ENCODE results near the gene TSHB.
A peak's percentile ranks its signal among the peaks of the same experiment; 100 is the strongest.

Gene TSHB

DNA sequence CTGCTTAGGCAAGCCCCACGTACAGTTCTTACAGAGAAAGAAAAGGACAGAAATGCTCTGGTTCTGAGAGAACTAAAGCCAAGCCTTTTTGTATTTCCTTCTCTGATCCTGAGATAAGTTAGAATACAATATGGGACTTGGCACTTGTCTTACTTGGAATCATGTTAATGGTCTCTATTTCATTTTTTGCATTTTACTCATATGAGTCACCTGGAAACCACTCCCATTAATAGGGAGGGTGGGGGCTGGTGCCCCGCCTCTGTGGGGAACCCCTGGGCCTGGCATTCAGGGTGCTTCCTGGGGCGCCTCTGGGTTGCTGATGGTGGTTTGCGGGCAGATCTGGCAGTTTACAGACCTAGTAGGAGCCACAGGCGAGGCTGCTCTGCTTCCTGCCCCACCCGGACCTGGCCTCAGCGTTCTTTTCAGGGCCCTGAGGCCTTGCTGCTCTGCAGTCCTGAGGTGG, 32.9 kb downstream of the TSHB start:
- peak; percentile 96 for DNase-seq

DNA sequence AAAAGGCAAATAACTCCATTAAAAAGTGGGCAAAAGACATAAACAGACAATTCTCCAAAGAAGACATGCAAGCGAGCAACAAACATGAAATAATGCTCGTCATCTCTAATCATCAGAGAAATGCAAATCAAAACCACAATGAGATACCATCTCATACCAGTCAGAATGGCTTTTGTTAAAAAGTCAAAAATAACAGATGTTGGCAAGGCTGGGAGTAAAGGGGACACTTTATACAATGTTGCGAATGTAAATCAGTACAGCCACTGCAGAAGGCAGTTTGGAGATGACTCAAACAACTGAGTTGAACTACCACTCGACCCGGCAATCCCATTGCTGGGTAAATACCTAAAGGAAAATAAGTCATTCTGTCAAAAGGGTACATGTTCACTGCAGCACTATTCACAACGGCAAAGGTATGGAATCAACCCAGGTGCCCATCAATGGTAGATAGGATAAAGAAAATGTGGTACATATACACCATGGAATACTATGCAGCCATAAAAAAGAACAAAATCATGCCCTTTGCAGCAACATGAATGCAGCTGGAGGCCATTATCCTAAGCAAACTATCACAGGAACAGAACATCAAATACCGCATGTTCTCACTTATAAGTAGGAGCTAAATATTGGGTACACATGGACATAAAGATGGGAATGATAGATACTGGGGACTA, 33.7 kb downstream of the TSHB start:
- DNase-seq = peak; percentile 83

DNA sequence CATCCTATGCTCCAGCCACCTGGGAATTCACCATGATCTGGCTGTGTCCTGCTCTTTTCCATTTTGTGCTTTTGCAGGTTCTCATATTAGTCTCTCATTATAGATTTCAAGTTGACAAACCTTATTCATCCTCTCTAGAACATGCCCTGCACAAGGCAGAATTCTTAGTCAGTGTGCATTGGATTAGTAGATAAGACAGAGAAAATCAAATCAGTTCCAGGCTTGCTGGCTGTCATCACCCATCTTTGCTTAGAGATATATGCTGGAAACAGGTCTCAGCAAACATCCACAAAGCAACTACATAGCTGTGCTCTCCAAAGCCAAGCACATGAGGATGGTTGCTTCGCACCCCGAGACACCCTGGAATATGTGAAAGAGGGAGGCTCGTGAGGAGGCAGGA, 34.8 kb downstream of the TSHB start:
- DNase-seq = no peak

DNA sequence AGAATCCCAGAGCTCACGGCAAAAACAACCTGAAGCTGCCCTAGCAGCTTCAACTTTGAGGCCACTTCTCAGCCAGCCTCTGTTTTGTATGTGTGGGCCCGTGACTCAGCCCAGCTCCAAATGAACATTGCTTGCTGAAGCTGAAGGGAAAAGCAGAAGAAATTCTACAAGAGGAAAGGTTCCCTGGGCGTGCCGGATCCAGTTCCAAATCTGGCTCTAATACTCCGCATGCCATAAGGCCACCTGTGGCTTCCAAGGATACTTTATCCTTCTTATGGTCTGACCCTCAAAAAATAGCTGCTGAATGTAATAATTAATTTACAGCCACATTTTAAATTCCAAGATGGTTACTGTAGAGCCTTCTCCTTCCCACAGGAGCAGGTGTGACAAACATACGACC, 35.4 kb downstream of the TSHB start:
- DNase-seq = no peak

DNA sequence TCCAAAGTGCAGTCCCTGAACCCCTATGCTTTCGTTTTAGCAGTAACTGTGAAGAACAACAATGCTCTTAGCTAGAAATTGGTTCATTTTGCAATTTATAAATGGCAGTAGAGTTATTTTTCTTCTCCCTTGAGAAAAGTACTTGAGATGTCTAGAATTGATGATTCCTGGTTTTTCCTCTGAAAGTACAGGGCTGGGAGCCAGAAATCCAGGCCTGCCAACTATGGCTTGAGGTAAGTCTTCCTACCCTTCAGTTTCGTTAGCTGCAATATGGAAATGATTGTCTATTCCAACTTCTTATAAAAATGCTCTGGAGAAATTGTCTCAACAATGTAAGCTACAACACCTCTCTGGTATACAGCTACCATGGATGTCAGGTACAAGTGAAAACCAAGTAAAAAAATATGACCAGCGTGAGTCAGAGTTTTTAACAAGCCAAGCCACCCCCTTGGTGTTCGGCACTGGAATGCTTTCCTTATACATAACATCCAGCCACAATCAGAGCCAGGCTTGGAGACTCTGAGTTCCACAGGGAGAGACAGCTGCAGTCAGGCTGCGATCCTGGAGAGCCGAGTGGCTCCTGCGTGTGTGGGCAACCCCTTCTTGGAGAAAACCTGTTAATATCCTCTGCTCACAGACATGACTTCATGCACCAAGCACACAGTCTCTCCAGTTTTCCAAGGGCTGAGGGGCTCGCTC, 37.7 kb downstream of the TSHB start:
- no peak for DNase-seq

DNA sequence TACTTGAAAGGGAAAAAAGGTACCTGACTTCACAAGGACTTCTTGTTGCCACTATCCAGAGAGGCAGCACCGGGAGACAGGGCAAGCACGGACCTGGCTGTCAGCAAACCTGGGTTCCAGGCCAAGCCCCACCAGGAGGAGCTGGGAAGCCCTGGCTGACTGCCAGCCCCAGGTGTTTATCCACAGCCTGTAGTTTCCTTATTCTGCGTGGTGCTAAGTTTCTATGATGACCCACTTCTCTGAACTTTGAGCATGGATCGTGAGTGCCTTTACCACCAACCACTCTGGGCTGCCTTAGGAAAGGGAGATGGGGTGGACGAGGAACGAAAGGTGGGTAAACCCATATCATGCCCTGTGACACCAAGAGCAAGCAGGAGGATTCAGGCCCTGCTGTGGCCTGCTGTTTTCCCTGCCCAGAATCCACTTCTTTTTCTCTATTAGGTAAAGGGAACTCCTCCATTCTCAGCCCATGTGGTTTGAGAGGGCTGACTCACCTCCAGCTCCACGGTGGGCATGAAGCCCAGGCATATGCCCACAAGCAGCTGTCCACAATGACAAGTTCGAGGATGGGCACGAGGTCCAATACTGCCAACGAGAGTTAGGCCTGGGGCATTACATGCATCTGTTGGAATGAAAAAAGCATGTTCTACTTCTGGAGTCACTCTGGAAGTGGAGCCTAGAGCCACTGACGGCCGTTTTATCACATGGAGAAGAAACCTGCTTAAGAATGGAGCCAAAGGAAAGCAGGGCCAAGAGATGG, 39.4 kb downstream of the TSHB start:
- no peak for DNase-seq

DNA sequence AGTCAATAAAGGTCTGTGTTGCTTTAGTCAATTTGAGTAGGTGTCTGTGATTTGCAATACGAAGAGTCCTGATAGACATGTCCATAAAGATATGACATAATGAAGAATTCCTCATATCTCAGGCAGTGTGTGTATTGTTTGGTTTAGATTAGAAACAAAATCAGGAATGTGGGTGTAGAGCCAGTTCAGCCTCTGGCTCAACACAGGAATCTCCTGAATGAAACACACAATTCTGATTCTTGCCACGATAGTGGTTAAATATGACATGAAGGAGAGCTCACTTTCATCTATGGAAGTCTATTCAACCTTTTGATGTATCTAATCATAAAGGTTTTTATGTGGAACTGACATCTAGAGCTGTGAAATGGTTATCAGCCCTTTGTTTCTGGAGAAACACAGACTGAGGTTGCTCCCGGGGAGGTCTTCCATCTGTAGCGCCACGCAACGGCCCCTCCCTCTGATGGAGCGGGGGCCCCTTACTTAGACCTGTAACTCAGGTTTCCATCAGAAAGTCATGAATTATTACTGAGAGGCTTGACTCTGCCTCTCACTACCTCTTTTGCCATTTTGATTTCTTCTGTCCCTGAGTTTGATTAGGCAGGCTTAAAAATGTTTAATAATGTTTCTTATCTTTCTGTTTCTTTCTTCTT, 40.2 kb downstream of the TSHB start:
- no peak for DNase-seq

DNA sequence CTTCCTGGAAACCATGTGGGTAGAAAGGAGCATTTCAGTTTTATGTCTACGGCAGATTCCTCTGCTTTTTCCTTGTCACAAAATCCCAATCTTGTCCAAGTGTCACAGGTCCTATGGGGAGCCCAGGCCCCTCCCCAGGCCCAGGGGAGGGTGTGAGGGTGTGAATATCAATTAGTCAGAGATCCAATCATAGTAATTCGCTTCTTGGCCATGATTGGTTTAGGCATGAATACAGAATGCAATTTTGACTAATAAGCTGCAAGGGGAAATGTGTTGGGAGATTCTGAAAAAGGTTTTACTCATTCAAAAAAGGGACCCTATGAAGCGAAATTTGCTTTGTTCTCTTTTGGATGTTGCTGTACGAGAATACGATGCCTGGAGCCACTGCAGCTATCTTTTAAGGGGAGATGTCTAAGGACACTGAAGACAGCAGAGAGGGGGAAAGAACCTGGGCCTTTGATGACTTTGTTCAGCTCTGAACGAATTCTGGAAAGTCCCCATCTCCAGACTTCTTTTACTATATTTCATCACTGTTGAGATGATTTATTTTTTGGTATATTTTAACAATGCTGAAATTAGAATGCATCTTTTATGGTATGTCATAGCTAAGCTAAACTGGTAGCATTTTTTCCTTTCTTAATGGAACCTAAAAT, 41.5 kb downstream of the TSHB start:
- peak; percentile 18 for DNase-seq

DNA sequence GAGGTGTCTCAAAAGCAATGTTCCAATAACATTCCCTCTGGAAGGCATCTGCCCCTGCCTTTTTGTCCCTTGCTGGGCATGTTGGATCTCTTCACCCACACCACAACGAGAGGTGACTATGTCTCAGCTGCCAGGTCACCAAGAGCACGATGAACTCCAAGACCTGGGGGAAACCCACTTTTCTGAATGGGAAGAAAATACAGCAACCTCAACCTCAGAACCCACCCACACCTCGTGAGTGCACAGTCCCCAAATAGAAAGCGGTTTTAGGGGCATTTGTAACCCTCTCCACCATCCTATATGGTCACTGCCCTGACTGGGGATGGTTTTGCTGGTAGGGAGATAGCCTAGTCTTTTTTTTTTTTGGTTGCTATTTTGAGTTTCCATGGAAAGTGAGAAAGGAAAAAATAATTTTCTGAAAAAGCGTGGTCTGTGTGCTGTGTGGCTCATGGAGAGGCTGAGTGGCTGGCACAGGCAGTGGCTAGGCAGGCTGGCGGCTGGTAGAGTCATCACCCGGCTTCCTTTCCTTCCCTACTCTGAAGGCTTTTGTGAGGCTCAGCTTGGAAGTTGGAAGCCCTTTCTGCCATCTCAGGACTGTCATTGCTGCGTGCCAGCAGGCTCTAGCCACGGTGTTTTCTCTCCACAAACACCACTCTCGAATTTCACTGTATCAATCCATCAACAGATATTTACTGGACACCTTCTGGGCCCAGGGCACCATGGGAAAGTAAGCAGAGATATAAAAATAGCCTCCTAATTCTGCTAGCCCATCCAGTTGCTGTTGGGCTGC, 43.9 kb downstream of the TSHB start:
- no peak for DNase-seq

DNA sequence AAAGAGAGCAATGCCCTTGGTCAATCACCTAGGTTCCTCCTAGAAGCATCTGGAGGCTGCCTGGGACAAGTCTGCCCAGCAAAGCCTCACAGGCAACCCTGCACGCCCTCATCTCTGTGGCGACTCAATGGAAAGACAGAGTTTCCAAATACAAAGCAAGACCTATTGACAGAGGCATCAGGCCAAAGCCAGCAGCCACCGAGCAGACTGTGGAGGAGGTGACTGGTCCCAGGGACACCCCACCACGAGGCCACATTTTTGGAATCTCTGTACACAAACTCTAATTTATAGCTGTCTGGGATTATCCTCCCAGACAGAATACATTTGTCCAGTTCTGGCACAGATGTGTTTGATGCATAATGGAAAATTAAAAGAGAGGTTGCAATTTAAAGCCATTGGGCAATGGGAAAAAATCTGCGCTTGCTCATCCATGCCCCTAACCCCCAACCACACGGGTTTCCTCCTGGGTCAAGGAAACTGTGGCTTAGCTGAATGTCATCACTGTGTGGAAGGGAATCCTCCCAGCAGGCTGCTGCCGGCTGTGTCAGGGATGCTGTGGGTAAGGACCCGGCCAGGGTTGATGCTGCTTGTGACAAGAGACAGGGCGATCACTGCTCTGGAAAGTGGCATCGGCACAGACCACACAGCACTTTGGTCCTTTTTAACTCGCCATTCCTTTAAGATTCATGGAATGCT, 45.4 kb downstream of the TSHB start:
- no peak for DNase-seq

DNA sequence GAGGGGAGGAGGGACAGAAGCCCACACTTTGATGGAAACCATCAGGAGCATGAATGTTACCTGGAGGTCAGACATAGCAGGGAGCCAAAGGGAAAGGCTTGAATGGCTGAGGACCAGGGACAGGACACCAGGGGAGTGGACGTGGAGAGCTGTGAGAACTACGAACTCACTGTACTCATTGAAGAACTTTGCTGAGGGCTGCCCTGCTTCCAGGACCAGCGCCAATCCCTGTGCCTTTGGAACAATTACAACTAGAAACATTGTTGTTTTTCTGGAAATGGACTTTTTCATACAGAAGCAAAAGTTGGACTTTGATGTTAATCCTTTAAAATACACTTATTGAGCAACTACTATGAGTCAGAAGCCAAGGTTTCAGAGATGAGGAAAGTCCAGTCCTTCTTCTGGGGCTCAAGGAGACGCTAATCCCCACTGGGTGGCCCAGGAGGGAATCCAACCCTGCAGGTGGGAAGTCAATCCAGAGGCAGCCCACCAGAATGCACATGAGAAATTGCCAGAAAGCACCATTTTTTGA, 46.8 kb downstream of the TSHB start:
- no peak for DNase-seq

DNA sequence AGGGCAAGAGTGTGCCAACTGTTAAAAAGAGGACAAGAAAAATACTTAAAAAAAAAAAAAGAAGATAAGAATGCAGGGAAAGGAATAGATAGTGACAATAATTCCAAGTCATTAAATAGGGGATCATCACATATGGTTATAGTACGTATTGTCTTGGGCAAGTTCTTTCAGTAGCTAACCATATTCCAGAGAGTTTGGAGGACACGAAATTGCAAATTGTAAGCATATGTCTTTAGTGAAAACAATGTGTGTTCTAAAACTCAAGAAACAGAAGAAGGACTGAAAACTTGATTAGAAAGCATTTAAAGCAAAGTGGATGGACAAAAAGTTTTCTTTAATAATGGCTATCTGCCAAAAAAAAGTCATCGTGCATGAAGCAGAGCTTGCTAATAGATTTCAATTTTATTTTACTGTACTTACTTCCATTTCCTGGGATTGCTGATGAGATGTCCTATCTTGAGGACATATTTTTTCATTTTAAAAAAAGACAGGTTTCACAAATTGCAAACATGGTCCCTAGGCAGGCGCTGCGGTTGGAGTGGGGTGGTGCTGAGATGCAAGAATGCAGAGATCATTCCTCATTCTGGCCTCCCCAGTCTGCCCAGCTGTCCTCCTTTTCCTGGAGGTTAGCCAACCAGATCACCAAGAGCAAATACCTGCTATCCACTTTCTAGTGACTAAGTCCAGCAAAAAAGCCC, 47.8 kb downstream of the TSHB start:
- no peak for DNase-seq

DNA sequence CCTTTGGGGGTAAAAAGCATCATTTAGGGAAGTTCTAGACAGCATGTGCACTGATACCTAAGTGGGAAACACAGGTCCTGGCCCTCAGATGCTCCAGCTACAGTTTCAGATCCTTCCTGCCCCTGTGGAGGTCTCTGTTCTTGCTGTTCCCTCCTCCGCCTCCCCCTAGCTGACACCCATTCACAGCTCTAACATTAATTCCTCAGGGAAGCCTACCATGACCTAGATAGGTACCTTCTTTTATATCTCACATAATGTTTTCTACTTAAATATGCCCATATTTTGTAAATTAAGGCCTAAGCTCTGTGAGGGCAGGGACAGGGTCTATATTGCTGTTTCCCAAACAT, 48.3 kb downstream of the TSHB start:
- DNase-seq = no peak

DNA sequence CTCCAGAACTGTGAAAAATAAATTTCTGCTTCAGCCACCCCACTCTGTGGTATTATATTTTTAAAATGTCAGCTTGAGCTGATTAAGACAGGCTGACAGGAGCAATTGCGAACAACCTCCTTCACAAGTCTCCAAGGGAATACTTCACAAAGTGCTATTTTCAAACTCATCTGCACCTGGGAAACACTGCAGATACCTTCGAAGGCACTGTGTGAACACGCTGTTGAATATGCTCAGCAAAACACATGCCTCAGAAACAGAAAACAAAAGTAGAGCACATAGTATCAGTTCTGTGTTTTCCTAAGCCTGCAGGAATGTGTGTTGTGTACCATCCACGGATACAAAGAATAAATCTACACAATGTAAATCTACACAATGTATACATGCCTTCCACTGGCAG, 49.1 kb downstream of the TSHB start:
- no peak for DNase-seq

DNA sequence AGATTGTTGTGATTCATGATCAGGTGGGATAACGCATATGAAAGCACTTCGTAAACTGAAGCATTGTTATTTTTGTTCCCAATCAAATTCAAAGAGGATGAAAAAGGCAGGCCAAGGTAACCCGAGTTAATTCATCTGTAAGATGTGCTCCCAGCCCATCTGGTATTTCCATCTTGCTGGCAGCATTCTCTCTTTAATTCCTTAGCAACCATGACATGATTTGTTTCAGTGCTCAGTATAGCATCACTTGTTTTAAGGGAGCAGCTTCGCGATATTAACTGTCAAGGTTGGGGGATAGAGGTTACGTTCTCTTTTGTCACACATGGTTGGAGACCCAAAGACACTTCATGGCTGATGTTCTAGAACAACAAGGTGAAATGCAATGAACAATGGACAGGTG, 53.3 kb downstream of the TSHB start:
- DNase-seq = no peak
